Neural cell (in vitro differentiated cells): ENCODE results near the gene SDF4. TPM values are rescaled to one million over a fixed set of nuclear protein-coding genes. Genes with fewer than 3 reads are reported as not detected.

Experiments used
- H2AFZ ChIP-seq: fragments of 200-600, 300-800 bp; sonication (generic), shearing (Covaris generic); 2 replicates; pipeline ENCODE4 v1.6.0; 2014; ENCODE audit warnings: low read depth, mild to moderate bottlenecking, antibody characterized with exemption, low read length, moderate library complexity
- H3F3A ChIP-seq: fragments of 200-600 bp; shearing (Covaris generic); 2 replicates; pipeline ENCODE4 v1.6.1; 2016; ENCODE audit warnings: mild to moderate bottlenecking, moderate library complexity, mixed read lengths, antibody characterized with exemption, low read length; ENCODE audit not compliant: insufficient read depth, poor library complexity, severe bottlenecking
- H3K27ac ChIP-seq: fragments of 200-600, 300-800 bp; sonication (generic), shearing (Covaris generic); 2 replicates; pipeline ENCODE4 v1.5.1; 2014; ENCODE audit warnings: mild to moderate bottlenecking, low read length, moderate library complexity
- H3K27me3 ChIP-seq: fragments of 300-800, 200-600 bp; sonication (generic), shearing (Covaris generic); 2 replicates; pipeline ENCODE4 v1.6.0; 2014; ENCODE audit warnings: mild to moderate bottlenecking, low read depth, low read length, moderate library complexity; ENCODE audit not compliant: insufficient read depth
- H3K36me3 ChIP-seq: fragments of 300-800, 200-600 bp; sonication (generic), shearing (Covaris generic); 2 replicates; pipeline ENCODE4 v1.5.1; 2014; ENCODE audit warnings: mild to moderate bottlenecking, antibody characterized with exemption, low read length, moderate library complexity; ENCODE audit not compliant: insufficient read depth
- H3K4me2 ChIP-seq: fragments of 300-800, 200-600 bp; sonication (generic), shearing (Covaris generic); 2 replicates; pipeline ENCODE4 v1.6.0; 2014; ENCODE audit warnings: mild to moderate bottlenecking, low read length
- H3K4me3 ChIP-seq: fragments of 300-800, 200-600 bp; sonication (generic), shearing (Covaris generic); 2 replicates; pipeline ENCODE4 v1.5.1; 2014; ENCODE audit warnings: mild to moderate bottlenecking, low read length, moderate library complexity
- H3K79me2 ChIP-seq: fragments of 200-600 bp; shearing (Covaris generic); replicated peaks from 2 replicates; pipeline ENCODE4 v1.6.0; 2014; ENCODE audit warnings: mild to moderate bottlenecking, low read length, moderate library complexity; ENCODE audit not compliant: insufficient read depth
- H3K9ac ChIP-seq: fragments of 300-800, 200-600 bp; sonication (generic), shearing (Covaris generic); 2 replicates; pipeline ENCODE4 v1.6.1; 2016; ENCODE audit warnings: mild to moderate bottlenecking, low read length, mixed read lengths
- H3K9me2 ChIP-seq: fragments of 200-600 bp; shearing (Covaris generic); 2 replicates; pipeline ENCODE4 v1.6.1; 2016; ENCODE audit warnings: mild to moderate bottlenecking, low read length, mixed read lengths; ENCODE audit not compliant: insufficient read depth
- H3K9me3 ChIP-seq: fragments of 200-600, 300-800 bp; sonication (generic), shearing (Covaris generic); 2 replicates; pipeline ENCODE4 v1.6.1; 2016; ENCODE audit warnings: mild to moderate bottlenecking, mixed run types, low read length, moderate library complexity, mixed read lengths
- H4K20me1 ChIP-seq: fragments of 200-600 bp; shearing (Covaris generic); 2 replicates; pipeline ENCODE4 v1.6.1; 2016; ENCODE audit warnings: mild to moderate bottlenecking, mixed run types; ENCODE audit not compliant: insufficient read depth
- CTCF ChIP-seq: fragments of 450-650 bp; IDR thresholded peaks from 2 replicates; pipeline ENCODE4 v1.5.1; 2014; ENCODE audit warnings: antibody characterized with exemption, mild to moderate bottlenecking, moderate library complexity; ENCODE audit not compliant: poor library complexity, severe bottlenecking
- EP300 ChIP-seq: fragments of 450-650 bp; conservative IDR thresholded peaks from 2 replicates; pipeline ENCODE4 v1.6.1; 2014; ENCODE audit warnings: antibody characterized with exemption, mild to moderate bottlenecking, moderate library complexity; ENCODE audit not compliant: poor library complexity, severe bottlenecking
- EZH2 ChIP-seq: fragments of 200-600, 300-800 bp; shearing (Covaris generic), sonication (generic); IDR thresholded peaks from 2 replicates; pipeline ENCODE4 v1.6.1; 2014; ENCODE audit warnings: antibody characterized with exemption, low read length, borderline replicate concordance, mild to moderate bottlenecking; ENCODE audit not compliant: insufficient read depth, poor library complexity, severe bottlenecking
- MXI1 ChIP-seq: fragments of 450-650 bp; conservative IDR thresholded peaks from 2 replicates; pipeline ENCODE4 v1.6.1; 2014; ENCODE audit warnings: antibody characterized with exemption, mild to moderate bottlenecking; ENCODE audit not compliant: poor library complexity, severe bottlenecking
- POLR2AphosphoS5 ChIP-seq: IDR thresholded peaks from 2 replicates; pipeline ENCODE4 v1.6.1; 2012
- RAD21 ChIP-seq: fragments of 450-650 bp; conservative IDR thresholded peaks from 2 replicates; pipeline ENCODE4 v1.6.1; 2014; ENCODE audit warnings: antibody characterized with exemption, mild to moderate bottlenecking, moderate library complexity
- SMC3 ChIP-seq: fragments of 450-650 bp; conservative IDR thresholded peaks from 2 replicates; pipeline ENCODE4 v1.6.1; 2014; ENCODE audit warnings: antibody characterized with exemption, mild to moderate bottlenecking, moderate library complexity; ENCODE audit not compliant: poor library complexity
- TAF1 ChIP-seq: IDR thresholded peaks from 2 replicates; pipeline ENCODE4 v1.6.1; 2012; ENCODE audit warnings: low read depth
- polyA plus RNA-seq: library from polyadenylated mRNA; depleted of rRNA; stranded (reverse); fragments of >200 nt; gene quantifications from 2 replicates; pipeline ENCODE4 v1.2.3, GENCODE V29; 2014
- TF ChIP-seq, protein P1 (sequence below): IDR thresholded peaks from 2 replicates; pipeline ENCODE4 v1.6.1; 2012; ENCODE audit warnings: borderline replicate concordance

The SDF4 gene
- polyA plus RNA-seq, 1 donor from 2014 or later: 91.2 TPM

DNA sequence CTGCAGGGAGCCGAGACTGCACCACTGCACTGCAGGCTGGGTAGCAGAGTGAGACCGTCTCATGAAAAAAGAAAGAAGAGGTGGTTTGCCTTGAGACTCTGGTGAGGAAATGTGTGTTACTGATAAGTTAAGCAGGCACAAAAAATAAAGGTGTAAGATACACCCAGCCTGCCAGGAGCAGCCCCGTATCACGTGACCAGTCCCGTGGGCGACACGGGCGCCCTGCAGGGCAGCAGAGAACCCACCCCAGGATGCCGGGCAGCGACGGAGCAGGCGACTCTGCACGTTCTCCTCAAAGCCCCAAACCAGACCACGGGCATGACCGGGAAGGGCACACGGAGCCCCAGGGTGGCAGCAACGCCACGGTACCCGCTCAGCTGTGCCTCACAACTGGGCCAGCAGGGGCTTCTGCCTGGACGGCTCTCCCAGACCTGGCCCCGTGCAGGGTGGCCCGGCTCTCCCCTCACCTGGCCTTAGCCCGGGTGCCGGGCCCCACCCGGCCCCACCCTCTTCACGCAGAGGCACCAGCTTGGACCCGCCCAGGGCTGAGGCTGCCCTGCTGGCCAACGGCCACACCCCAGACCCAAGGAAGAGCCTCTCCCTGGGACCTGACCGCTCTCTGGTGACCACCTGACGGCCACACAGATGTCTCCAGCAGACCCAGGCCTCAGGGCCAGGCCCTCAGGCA lies 9.8 kb downstream of the SDF4 start:
- no peaks in the 10 kb centered on the region for H4K20me1 ChIP-seq
- H3K36me3 ChIP-seq: no peaks in the 10 kb centered on the region

DNA sequence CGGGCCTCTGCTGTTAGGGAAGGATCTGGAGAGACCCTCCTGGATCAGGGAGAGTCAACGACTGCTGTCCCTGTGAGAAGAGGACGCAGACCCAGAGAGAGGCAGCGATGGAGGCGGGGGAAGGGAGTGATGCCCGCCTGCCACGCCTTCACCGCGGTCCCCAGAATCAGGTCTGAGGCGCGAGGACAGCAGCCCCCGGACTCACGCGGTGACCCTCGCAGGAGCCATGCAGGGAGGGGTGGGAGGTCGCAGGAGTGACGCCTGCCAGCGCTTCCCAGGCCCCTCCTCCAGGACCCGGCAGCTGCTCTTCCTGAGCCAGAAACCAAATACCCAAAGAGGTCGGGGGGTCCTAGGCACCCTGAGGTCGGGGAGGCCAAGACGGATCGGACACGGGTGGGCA lies 11.6 kb downstream of the SDF4 start:
- Histone ChIP-seq H3K4me2 (no peak overlapping the region), H2AFZ (no peak overlapping the region), H3K9ac (no peak overlapping the region), H4K20me1 (no peaks in the 10 kb centered on the region), H3F3A (no peaks in the 10 kb centered on the region), H3K9me2 (no peaks in the 10 kb centered on the region), H3K79me2 (no peaks in the 10 kb centered on the region), H3K9me3 (no peaks in the 10 kb centered on the region), H3K4me3 (no peak overlapping the region), H3K36me3 (no peaks in the 10 kb centered on the region), H3K27me3 (no peaks in the 10 kb centered on the region), H3K27ac (no peak overlapping the region)
- TF ChIP-seq, protein P1, sequence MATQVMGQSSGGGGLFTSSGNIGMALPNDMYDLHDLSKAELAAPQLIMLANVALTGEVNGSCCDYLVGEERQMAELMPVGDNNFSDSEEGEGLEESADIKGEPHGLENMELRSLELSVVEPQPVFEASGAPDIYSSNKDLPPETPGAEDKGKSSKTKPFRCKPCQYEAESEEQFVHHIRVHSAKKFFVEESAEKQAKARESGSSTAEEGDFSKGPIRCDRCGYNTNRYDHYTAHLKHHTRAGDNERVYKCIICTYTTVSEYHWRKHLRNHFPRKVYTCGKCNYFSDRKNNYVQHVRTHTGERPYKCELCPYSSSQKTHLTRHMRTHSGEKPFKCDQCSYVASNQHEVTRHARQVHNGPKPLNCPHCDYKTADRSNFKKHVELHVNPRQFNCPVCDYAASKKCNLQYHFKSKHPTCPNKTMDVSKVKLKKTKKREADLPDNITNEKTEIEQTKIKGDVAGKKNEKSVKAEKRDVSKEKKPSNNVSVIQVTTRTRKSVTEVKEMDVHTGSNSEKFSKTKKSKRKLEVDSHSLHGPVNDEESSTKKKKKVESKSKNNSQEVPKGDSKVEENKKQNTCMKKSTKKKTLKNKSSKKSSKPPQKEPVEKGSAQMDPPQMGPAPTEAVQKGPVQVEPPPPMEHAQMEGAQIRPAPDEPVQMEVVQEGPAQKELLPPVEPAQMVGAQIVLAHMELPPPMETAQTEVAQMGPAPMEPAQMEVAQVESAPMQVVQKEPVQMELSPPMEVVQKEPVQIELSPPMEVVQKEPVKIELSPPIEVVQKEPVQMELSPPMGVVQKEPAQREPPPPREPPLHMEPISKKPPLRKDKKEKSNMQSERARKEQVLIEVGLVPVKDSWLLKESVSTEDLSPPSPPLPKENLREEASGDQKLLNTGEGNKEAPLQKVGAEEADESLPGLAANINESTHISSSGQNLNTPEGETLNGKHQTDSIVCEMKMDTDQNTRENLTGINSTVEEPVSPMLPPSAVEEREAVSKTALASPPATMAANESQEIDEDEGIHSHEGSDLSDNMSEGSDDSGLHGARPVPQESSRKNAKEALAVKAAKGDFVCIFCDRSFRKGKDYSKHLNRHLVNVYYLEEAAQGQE: no peak
- no peak for TF ChIP-seq RAD21
- TF ChIP-seq EZH2: no peak
- no peak for TF ChIP-seq EP300
- TF ChIP-seq SMC3: no peak
- no peak for TF ChIP-seq POLR2AphosphoS5
- no peak for TF ChIP-seq CTCF
- TF ChIP-seq TAF1: no peak

More for the DNA sequence above, 9.8 kb downstream of the SDF4 start:
- Histone ChIP-seq H3K9me3 (no peaks in the 10 kb centered on the region), H3K27me3 (no peaks in the 10 kb centered on the region), H3K79me2 (no peaks in the 10 kb centered on the region), H3K4me2 (no peak overlapping the region), H3K27ac (no peak overlapping the region), H3F3A (no peaks in the 10 kb centered on the region), H2AFZ (no peak overlapping the region), H3K9ac (no peak overlapping the region), H3K9me2 (no peaks in the 10 kb centered on the region), H3K4me3 (no peak overlapping the region)
- TF ChIP-seq TAF1 (no peak), CTCF (no peak), EZH2 (no peak), MXI1 (no peak), SMC3 (no peak), EP300 (no peak), RAD21 (no peak), POLR2AphosphoS5 (no peak)
- TF ChIP-seq, protein P1: no peak
